Liver (tissue), 3 donors: ENCODE data around the gene GSTO2.

Experiments
- EGR1 ChIP-seq, 2 donors: IDR thresholded peaks; 2 replicates each; pipeline ENCODE4 v1.6.1; 2016 to 2018; ENCODE audit warnings: antibody characterized with exemption in 2 of 2, low read depth in 2 of 2
- FOXA1 ChIP-seq: IDR thresholded peaks from 2 replicates; pipeline ENCODE4 v1.6.1; 2016; ENCODE audit warnings: antibody characterized with exemption
- GABPA ChIP-seq, 2 donors: IDR thresholded peaks in 1 of 2; conservative IDR thresholded peaks in 1 of 2; 2 replicates each; pipeline ENCODE4 v1.6.1; 2016; ENCODE audit warnings: antibody characterized with exemption in 2 of 2, mild to moderate bottlenecking in 1 of 2, moderate library complexity in 1 of 2
- JUND ChIP-seq, 2 donors: IDR thresholded peaks; 2 replicates each; pipeline ENCODE4 v1.6.1; 2016; ENCODE audit warnings: antibody characterized with exemption in 2 of 2
- RAD21 ChIP-seq, 2 donors: IDR thresholded peaks; 2 replicates each; pipeline ENCODE4 v1.6.1; 2016; ENCODE audit warnings: antibody characterized with exemption in 2 of 2, mild to moderate bottlenecking in 2 of 2
- SP1 ChIP-seq: IDR thresholded peaks from 2 replicates; pipeline ENCODE4 v1.6.1; 2018; ENCODE audit warnings: antibody characterized with exemption, mild to moderate bottlenecking
- TAF1 ChIP-seq: conservative IDR thresholded peaks from 2 replicates; pipeline ENCODE4 v1.6.1; 2016; ENCODE audit warnings: antibody characterized with exemption, mild to moderate bottlenecking
- YY1 ChIP-seq: IDR thresholded peaks from 2 replicates; pipeline ENCODE4 v1.6.1; 2016; ENCODE audit warnings: antibody characterized with exemption, mild to moderate bottlenecking
- TF ChIP-seq, protein P1 (sequence below): IDR thresholded peaks from 2 replicates; pipeline ENCODE4 v1.6.1; 2016; ENCODE audit warnings: antibody characterized with exemption, mild to moderate bottlenecking
- TF ChIP-seq, protein P2 (sequence below): fragments of 150-350 bp; IDR thresholded peaks from 2 replicates; pipeline ENCODE4 v1.5.1; 2017; ENCODE audit warnings: improper control_type of control experiment, low read depth, low read length; ENCODE audit not compliant: missing input control
- TF ChIP-seq, protein P3 (sequence below): IDR thresholded peaks from 2 replicates; pipeline ENCODE4 v1.6.1; 2016; ENCODE audit warnings: antibody characterized with exemption
- TF ChIP-seq, protein P4 (sequence below): IDR thresholded peaks from 2 replicates; pipeline ENCODE4 v1.6.1; 2016; ENCODE audit warnings: antibody characterized with exemption
- donor health status: healthy.
- donor health status: healthy.

DNA sequence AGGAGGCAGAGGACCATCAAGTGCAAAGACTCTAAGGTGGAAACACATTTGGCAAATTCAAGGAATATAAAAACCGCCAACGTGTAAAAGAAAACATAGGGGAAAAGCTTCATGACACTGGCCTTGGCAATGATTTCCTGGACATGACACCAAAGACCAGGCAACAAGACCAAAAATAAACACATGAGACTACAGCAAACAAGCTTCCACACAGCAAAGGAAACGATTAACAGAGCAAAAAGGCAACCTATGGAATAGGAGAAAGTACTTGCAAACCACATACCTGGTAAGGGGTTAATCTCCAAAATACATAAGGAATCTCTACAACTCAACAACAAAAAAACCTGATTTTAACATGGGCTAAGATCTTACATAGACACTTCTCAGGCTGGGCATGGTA is 10.8 kb upstream of the GSTO2 start:
- TF ChIP-seq, protein P1, sequence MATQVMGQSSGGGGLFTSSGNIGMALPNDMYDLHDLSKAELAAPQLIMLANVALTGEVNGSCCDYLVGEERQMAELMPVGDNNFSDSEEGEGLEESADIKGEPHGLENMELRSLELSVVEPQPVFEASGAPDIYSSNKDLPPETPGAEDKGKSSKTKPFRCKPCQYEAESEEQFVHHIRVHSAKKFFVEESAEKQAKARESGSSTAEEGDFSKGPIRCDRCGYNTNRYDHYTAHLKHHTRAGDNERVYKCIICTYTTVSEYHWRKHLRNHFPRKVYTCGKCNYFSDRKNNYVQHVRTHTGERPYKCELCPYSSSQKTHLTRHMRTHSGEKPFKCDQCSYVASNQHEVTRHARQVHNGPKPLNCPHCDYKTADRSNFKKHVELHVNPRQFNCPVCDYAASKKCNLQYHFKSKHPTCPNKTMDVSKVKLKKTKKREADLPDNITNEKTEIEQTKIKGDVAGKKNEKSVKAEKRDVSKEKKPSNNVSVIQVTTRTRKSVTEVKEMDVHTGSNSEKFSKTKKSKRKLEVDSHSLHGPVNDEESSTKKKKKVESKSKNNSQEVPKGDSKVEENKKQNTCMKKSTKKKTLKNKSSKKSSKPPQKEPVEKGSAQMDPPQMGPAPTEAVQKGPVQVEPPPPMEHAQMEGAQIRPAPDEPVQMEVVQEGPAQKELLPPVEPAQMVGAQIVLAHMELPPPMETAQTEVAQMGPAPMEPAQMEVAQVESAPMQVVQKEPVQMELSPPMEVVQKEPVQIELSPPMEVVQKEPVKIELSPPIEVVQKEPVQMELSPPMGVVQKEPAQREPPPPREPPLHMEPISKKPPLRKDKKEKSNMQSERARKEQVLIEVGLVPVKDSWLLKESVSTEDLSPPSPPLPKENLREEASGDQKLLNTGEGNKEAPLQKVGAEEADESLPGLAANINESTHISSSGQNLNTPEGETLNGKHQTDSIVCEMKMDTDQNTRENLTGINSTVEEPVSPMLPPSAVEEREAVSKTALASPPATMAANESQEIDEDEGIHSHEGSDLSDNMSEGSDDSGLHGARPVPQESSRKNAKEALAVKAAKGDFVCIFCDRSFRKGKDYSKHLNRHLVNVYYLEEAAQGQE: no peak
- TF ChIP-seq, protein P2, sequence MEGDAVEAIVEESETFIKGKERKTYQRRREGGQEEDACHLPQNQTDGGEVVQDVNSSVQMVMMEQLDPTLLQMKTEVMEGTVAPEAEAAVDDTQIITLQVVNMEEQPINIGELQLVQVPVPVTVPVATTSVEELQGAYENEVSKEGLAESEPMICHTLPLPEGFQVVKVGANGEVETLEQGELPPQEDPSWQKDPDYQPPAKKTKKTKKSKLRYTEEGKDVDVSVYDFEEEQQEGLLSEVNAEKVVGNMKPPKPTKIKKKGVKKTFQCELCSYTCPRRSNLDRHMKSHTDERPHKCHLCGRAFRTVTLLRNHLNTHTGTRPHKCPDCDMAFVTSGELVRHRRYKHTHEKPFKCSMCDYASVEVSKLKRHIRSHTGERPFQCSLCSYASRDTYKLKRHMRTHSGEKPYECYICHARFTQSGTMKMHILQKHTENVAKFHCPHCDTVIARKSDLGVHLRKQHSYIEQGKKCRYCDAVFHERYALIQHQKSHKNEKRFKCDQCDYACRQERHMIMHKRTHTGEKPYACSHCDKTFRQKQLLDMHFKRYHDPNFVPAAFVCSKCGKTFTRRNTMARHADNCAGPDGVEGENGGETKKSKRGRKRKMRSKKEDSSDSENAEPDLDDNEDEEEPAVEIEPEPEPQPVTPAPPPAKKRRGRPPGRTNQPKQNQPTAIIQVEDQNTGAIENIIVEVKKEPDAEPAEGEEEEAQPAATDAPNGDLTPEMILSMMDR: no peak
- no peak for TF ChIP-seq GABPA (IDR thresholded peaks at IDR 0.05 in 1 of 2, conservative IDR thresholded peaks at IDR 0.05 in 1 of 2)
- TF ChIP-seq, protein P3, sequence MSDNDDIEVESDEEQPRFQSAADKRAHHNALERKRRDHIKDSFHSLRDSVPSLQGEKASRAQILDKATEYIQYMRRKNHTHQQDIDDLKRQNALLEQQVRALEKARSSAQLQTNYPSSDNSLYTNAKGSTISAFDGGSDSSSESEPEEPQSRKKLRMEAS: peak; percentile 65
- no peak for TF ChIP-seq TAF1
- TF ChIP-seq FOXA1: no peak
- peak in 1 of 2 donors; percentile 36 for TF ChIP-seq EGR1 (IDR thresholded peaks at IDR 0.05; ENCODE audit: low read depth in 2 of 2)
- TF ChIP-seq RAD21 (IDR thresholded peaks at IDR 0.05): no peak
- TF ChIP-seq, protein P4, sequence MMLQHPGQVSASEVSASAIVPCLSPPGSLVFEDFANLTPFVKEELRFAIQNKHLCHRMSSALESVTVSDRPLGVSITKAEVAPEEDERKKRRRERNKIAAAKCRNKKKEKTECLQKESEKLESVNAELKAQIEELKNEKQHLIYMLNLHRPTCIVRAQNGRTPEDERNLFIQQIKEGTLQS: no peak
- peak; percentile 27 for TF ChIP-seq SP1
- TF ChIP-seq YY1: peak; percentile 20
- peak in 1 of 2 donors; percentile 25 for TF ChIP-seq JUND (IDR thresholded peaks at IDR 0.05)
